Measurements from ENCODE around the gene EFCC1. TPM values are rescaled to one million over a fixed set of nuclear protein-coding genes. Genes with fewer than 3 reads are reported as not detected.
"Not testable (repeated sequence)": the region's sequence is repeated elsewhere in the genome, so short reads cannot be mapped to it uniquely, and the experiment has no call there.

EFCC1 gene
- polyA plus RNA-seq, 1 donor: 1.2 TPM

DNA sequence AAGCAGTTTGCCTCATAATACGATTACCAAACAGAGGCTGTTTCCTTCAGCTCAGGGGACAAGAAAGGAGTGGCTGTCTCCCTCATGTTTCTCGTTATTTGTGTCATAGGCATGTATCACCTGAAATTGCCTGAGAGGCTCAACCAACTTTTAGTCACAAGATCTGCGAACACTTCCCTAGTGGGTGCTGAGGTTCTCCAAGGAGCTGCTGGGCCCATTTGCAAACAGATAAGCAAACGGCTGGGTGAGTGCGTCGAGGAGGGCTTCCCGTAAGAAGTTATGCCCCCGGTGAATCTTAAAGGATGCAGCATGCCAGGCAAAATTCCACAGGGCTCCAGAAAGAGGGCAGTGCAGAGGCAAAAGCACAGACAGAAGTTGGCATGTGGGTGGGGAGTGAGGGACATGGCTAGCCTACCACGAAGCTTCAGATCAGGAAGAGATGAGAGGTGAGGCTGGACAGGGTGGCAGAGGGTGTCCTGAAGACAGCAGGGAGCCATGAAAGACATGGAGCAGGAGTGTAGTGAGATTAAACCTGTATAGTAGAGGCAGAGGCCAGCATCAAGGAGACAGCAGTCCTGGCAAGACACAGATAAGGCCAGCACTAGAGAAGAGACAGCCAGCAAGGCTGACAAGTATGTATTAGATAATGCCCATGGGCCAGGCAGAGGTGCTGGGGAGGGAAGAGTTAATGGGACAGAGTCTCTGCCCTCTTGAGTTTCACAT, 55.5 kb downstream of the EFCC1 start:
- DNase-seq: no peak

DNA sequence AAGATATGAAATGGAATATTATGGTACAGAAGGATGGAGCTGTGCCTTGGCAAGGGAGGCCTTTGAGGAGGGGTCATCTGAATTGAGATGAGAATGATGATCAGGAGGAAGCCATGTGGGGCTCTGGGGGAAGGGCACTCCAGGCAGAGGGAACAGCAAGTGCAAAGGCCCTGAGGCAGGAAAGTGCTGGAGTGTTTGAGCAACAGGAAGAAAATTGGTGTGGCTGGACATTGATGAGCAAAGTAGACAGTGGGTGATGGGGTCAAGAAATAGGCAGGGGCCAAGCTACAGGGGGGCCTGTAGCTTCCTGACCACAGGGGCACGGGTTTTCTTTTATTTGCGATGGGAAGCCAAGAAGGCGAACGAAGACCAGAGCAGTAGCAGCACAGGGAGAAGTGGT, 56.1 kb downstream of the EFCC1 start:
- no peak for DNase-seq

DNA sequence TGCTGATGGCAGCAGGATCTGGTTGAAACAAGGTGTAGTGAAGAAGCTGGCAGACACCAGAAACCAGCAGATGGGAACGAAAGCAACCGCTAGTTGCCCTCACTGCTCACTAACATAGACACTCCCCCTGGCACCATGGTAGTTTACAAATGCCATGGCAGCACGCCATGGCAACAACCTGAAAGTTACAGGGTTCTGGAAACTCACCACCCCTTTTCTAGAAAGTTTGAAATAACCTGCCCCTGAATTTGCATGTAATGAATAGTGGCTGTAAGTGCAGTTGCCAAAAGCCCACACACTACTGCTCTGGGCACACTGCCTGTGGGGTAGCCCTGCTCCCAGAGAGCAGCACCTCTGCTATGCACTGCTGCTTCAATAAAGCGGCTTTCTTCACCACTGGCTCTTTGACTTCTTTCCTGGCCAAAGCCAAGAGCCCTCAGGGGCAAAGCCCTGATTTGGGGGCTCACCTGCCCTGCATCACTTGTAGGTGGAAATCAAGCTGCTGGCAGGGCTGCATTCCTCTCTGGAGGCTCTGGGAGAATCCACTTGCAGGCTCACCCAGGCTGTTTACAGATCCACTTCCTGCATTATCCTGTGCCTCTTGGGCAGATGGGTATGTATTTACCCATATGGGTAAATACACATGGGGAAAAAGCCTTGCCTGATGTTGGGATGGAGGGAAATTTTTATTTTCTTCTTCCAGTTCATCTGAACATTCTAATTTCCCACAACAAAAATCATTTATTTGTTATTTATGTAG, 57.5 kb downstream of the EFCC1 start:
- no peak for DNase-seq

DNA sequence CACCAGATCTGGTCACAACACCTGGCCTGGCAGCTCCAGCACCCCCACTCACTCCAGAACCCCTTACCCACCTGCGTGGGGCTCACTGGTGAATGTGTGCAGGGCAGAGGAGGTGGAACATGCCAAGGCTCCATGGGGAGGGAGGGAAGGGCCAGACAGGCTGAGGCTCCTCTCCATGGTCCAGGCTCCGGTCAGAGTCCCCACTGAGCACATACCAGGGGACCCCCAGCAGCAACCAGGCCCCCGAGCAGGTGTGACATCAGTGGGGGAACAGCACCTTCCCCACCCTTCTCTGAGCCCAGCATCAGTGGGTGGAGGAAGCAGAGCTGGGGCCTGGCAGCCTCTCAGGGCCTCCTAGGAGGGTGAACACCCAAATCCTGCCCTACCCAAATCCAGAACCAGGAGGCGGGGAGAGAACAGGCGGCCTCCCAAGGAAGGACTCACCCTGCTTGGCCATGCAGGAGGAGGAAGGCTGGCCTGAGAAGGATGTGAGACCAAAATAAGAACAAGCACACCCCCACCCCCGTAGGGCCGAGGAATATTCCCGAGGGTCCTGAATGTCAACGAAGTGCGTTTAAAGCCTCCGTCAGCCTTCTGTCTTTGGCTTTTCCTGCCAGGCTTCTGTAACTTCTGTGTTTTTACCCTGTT, 58.3 kb downstream of the EFCC1 start:
- no peak for DNase-seq

DNA sequence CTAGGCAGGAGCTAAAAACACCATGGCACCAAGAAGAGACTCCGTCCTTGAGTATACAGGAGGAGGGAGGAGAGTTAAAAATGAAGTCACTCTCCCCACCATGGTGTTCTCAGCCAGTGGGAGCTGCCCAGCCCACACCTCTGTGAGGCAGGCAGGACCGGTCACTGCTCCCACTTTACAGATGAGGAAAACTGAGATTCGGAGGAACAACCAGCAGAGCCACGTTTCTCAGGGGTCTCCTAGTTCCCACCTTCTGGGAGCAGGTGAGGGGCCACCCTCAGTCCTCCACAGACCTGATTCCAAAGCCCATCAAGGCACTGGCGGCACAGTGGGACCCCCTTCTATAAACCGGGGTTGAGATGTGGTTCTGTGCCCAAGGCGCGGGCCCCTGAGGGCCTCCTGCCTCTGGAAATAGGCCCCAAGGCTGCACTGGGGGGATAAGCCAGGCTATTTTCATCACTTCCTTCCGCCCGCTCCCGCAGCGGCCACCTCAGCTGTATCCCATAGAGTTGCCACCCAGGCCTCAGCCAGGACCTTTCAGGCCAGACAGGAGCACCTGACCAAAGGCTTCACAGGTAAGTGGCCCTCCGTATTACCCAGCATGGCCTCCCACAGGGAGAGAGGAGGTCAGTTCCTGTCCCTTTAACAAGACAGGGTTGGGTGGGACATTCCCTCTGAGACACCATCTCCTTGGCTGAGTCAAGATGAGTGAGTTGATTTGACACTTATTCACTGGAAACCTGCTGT, 59.3 kb downstream of the EFCC1 start, which contains the start of gene GP9:
GP9 (plus strand) TSS at position 504 of the 747 bp plus-strand sequence. CDS start 961 bp downstream, outside the sequence.
- no peak for DNase-seq

DNA sequence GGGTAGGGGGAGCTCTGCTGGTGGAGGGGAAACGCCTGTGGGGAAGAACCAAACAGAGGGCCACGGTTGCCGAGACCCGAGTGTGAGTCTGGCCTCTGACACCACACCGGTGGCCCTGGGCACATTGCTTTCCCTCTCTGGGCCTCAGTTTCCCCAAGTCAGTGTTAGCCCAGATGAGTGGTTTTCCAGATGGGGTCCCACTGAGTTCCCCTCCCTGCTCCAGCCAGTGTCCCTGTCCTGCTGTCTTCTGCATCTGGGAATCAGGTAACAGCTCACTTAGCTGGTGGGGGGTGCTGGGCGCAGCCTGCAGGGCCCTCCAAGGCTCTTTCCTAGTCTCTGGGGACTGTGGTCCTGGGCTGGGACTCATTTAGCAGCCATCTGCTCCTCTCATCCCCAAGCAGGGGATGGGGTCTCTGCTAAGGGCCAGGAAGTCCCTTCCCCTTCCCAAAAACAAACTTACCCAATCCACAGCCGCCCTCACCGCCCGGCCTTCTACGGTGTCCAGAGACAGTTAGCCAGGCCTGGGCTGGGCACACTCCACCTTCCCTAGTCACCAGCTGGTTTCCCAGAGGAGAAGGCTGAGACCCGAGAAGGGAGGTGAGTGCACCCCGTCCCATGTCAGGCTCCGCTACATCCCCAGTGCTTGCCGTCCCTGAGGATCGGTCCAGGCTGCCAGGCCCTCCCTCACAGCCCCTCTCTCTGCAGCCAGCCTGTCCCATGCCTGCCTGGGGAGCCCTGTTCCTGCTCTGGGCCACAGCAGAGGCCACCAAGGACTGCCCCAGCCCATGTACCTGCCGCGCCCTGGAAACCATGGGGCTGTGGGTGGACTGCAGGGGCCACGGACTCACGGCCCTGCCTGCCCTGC, 60.2 kb downstream of the EFCC1 start:
- DNase-seq: no peak

DNA sequence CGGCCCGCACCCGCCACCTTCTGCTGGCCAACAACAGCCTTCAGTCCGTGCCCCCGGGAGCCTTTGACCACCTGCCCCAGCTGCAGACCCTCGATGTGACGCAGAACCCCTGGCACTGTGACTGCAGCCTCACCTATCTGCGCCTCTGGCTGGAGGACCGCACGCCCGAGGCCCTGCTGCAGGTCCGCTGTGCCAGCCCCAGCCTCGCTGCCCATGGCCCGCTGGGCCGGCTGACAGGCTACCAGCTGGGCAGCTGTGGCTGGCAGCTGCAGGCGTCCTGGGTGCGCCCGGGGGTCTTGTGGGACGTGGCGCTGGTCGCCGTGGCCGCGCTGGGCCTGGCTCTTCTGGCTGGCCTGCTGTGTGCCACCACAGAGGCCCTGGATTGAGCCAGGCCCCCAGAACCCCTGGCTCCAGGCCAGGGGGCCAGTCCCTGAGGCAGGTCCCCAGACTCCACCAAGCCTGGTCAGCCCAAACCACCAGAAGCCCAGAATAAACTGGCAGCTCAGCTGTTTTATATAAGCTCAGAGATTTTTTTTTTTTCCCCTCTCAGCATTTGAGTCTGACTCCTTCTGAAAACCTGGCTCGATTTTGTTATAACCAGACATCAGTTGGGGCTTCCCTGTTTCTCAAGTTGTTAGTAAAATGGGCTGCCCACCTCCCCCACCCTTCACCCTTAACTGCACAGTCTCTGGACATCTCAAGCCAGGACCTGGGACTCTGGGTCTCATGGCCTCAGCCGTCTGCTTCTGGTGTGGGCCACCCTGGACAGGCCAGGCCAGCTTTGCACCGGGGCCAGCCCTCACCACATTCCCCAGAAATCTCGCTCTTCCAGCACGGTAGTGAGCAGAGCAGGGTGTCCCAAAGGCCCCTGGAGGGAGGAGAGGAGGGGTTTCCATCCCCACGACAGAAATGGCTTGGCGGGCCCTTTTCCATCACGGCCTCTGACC, 61.1 kb downstream of the EFCC1 start:
- DNase-seq: no peak

DNA sequence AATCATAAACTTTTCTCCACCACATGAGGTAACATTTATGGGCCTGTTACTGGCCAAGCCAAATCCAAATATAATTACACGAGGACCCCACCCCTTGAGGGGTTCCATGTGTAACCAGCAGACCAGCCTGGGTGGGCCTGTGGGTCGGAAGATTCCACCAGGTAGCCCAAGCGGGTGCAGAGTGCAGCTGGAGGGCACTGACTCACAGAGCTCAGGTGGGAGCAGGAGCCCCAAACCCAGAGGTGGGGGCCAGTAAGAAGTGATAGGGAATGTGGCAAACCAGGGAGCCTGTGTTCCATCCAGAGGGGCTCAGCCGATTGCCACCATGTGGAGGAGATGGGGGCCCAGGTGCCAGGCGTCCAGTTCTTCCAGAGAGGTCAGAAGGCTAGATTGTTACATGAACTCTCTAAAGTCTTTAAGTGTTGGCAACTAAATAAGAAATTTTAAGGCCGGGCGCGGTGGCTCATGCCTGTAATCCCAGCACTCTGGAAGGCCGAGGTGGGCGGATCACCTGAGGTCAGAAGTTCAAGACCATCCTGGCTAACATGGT, 62.1 kb downstream of the EFCC1 start:
- no peak for DNase-seq

DNA sequence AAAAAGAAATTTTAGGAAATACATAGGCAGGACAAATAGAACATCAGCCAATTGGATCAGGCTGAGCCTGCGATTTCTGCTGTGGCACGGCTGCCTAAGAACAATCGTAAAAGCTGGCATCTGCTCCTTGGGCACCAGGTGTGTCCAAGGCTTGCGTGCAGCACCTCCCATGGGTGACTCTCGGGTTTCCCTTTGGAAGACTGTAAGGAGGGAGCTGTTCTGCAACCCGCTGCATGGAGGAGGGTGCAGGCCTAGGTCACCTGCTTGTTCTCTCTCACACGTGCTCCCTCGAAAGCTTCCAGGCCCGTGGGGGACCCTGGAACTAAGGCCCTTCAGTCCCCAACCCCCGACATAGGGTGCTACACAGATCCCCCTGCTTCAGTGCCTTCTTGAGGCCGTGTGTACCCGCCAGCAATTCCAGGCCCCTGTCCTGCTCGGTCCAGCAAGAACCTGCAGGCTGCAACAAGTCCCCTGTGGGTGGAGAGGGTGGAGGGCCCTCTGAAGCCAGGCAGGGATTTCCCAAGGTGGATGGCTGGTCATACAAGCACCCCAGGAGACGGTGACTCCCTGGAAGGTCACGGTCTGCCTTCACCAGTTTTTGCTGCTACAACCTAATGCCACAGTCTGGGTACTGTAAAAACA, 62.9 kb downstream of the EFCC1 start:
- no peak for DNase-seq

DNA sequence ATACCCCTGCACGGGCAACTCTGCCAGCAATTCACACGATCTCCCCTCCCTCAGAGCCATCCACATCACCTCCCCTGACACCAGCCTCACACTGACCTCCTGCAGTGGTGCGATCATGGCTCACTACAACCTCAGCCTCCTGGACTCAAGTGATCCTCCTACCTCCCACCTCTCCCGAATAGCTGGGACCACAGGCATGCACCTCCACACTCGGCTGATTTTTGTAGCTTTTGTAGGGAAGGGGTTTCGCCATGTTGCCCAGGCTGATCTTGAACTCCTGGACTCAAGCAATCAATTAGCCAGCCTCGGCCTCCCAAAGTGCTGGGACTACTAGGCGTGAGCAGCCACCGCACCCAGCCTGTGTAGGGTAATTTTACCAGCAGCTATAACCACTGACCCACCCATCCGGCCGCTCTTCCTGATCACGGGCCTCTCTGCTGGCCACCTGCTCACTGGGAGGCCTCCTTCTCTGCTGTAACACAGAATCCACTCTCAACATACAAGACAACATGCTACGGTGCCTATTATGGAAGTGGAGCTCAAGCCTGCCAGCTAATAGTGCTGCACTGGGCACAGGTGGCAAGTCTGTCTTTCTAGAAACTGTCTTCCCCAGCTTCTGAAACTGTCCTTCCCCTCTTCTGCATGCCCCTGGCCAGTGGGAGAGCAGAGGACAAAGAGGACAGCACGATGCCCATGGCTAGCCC, 64.1 kb downstream of the EFCC1 start:
- DNase-seq: no peak

DNA sequence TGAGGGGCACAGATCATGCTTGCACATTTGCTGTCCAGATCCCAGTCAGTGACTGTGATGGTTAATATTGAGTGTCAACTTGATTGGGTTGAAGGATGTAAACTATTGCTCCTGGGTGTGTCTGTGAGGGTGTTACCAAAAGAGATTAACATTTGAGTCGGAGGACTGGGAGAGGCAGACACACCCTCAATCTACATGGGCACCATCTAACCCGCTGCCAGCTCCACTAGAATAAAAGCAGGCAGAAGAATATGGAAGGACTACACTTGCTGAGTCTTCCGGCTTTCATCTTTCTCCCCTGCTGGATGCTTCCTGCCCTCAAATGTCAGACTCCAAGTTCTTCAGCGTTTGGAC, 64.6 kb downstream of the EFCC1 start:
- no peak for DNase-seq

DNA sequence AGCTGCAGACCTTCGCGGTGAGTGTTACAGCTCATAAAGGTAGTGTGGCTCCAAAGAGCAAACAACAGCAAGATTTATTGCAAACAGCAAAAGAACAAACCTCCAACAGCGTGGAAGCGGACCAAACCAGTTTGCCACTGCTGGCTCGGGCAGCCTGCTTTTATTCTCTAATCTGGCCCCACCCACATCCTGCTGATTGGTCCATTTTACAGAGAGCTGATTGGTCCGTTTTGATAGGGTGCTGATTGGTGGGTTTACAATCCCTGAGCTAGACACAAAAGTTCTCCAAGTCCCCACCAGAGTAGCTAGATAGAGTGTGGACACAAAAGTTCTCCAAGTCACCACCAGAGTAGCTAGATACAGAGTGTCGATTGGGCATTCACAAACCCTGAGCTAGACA, 66.6 kb downstream of the EFCC1 start:
- not testable (repeated sequence) for DNase-seq

DNA sequence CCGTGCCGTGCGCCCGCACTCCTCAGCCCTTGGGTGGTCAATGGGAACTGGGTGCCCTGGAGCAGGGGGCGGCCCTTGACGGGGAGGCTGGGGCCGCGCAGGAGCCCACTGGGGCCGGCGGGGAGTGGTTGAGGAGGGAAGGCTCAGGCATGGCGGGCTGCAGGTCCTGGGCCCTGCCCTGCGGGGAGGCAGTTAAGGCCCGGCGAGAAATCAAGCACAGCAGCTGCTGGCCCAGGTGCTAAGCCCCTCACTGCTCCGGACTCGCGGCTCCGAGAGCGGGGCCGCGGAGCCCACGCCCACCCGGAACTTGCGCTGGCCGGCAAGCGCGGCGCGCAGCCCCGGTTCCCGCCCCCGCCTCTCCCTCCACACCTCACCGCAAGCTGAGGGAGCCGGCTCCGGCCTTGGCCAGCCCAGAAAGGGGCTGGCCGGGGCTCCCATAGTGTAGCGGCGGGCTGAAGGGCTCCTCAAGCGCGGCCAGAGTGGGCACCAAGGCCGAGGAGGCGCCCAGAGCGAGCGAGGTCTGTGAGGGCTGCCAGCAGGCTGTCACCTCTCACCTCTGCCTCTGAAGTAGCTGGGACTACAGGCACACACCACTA, 67.3 kb downstream of the EFCC1 start:
- DNase-seq: no peak

DNA sequence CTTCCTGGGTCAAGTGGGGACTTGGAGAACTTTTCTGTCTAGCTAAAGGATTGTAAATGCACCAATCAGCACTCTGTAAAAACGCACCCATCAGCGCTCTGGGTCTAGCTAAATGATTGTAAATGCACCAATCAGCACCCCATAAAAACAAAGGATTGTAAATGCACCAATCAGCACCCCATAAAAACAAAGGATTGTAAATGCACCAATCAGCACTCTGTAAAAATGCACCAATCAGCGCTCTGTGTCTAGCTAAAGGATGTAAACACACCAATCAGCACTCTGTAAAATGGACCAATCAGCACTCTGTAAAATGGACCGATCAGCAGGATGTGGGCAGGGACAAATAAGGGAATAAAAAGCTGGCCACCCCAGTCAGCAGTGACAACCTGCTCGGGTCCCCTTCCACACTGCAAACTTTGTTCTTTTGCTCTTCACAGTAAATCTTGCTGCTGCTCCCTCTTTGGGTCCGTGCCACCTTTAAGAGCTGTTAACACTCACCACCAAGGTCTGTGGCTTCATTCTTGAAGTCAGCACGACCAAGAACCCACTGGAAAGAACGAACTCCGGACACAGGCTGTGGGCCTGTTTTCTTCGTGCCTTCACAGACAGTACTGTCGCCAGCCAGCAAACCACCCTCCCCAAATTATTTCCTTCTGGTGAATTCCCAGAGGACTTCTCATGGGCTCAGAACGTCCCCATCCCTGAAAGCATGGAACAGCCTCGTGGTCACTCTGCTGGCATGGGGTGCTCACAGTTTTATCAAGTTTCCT, 68.4 kb downstream of the EFCC1 start:
- not testable (repeated sequence) for DNase-seq

DNA sequence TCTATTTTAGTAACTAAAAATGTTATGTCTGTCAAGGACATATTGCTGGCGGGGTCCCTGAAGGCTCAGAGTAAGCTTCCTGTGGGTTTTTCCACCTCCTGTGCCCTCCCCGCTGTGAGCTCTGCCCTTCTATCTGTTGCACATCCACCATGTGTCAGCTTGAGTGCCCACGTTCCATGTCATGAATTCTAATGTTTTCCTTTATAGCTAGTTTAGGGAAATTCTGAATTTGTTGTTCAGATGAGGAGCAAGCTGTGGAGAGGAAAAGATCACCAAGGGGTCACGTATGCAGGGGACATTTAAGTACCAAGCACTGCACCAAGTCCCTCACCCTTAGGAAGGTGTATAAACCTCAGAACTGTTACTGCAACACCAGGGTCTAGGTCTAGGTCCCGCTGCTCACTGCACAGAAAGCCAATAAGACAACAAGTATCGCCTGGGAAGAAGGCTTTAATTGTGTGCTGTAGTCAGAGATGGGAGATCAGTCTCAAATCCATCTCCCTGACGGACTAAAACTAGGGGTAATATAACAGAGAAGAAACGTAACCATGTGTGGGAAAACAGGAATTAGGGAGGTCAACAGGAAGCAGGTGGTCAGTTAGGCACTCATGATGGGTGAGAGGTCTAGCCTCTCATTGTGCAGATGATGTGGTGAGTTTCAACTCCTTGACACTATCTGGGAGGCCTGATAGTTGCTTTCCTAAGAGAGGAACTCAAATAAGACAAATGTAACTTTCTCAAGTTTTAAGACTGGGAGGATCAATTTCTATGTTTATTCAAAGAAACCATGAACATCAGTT, 69.2 kb downstream of the EFCC1 start:
- no peak for DNase-seq

DNA sequence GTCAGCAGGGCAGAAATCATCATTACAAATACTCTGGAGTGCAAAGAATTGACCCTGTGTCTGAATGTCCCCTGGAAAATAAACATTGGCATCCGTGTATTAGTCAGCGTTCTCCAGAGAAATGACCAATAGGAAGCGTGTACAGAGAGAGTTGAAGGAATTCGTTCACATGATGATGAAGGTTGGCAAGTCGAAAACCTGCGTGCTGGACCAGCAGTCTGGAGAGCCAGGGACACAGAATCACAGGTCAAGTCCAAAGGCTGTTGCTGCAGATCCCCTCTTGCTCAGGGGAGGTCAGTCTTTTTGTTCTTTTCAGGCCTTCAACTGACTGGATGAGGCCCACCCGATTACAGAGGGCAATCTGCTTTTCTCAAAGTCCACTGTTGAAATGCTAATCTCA, 76.1 kb downstream of the EFCC1 start:
- DNase-seq: no peak

DNA sequence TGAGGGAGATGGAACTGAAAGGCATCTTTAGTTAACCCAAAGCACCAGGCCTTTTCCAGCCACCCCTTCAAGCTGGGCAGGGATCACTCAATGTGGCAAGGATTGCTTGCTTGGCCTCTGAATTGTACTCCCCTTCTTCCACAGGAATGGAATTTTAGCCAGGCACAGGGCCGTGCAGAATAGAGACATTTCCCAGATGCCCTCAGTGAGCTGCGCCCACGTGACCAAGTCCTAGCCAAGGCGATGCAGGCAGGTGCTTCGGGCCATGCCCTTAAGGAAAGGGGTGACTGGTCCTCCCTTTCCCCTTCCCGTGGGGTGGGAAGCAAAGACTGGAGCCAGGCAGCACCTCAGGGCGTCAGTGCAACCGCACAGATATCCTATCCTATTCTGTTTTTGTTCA, 77.4 kb downstream of the EFCC1 start:
- no peak for DNase-seq
